ENCODE data around the gene JCHAIN.
"Not testable (repeated sequence)": the region's sequence is repeated elsewhere in the genome, so short reads cannot be mapped to it uniquely, and the experiment has no call there.

JCHAIN gene

DNA sequence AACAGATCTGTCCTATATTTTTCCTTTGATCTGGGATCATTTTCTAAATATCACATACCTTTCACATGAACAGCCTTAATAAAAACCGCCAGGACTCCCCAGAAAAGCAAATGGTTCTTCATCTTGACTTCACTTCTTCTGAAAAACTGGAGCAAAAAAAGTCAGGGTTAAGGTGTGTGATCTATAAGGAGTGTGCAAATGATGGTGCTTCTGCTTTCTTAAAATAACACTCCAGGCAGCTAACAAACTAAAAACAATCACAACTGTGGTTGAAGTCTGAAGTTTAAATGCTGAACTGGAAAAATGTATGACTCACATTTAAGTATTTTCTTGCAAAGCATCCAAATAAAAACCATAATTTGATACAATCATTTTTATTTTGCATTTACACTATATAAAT is at the start of gene JCHAIN:
TSS of gene JCHAIN (minus strand) at position 140 of the 400 bp plus-strand sequence. CDS start at position 122, 18 bp downstream.
- no peak for DNase-seq (ENCODE audit: low spot score)

DNA sequence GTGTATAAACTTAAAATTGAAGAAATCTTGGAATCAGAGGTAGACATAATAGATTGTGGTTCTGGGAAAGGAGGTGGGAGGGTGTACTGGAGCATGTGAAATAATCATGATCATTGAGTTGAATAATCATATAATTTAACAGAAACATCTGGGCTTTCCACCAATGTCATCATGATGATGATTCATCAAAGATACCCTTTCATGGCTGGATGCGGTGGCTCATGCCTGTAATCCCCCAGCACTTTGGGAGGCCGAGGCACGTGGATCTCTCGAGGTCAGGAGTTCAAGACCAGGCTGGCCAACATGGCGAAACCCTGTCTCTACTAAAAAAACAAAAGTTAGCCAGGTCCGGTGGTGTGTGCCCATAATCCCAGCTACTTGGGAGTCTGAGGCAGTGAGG is 48.8 kb upstream of the JCHAIN start:
- DNase-seq (ENCODE audit: low spot score), result no peak

DNA sequence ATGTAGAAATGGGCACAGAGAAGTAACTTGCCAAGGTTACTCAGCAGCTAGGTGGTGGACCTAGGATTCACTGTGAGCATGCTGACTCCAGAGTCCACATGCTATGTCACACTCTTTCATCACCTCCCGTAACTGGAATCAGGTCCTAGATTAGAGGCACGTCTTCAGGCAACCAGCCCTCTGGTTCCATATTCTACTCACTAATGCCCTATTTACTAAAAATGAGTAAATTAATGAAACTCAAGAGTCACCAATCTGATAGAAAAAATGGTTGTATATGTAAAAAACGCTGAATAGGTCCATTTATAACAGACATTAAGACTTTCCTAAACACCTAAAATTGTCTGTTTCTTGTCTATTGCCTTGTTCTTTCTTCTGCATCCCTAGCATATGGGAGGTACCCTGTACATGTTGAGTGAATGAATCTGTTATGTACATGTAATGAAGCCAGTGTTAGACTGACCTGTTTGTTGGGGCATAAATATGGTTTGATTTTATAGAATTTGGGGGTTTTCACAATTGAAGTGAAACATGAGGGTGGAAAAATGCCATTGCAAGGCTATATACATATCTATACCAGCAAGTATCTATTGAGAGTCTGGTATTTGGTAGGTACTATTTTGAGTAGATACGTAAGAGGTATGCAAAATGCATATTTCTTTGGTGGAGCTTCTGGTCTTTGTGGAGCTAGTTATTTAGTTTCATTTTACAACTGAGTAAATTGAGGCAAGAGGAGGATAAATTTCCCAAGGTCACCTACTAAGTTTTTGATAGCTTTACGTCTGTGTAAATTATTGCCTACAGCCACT is 48.0 kb upstream of the JCHAIN start:
- no peak for DNase-seq (ENCODE audit: low spot score)

DNA sequence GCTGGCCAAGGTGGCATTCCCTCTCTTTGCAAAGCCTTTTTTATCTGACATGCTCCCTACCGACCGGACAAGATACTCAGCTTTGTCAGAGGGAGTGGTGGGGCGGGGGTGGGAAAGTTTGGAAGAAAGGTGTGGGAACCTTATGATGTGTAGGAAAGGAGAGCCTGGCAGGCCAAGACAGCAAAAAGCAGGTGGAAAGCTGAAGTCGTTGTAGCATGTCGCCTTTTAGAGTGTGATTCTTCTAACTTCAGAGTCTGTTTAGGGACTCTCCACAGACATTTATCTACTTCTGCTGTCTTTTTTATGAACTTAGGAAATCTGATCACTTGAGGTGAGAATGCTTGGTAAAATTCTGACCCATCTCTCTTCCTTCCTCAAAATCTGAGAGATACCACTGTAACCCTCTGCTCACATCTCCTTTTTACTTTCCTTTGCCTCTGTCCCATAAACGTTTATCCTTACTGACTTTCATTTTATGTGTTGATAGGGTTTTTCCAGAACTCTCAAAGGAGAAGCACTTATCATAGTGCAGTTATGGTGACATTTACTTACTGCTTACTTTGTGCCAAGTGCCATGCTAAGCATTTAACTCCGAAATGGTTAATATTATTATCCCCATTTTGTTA is 47.3 kb upstream of the JCHAIN start:
- DNase-seq (ENCODE audit: low spot score), result no peak

DNA sequence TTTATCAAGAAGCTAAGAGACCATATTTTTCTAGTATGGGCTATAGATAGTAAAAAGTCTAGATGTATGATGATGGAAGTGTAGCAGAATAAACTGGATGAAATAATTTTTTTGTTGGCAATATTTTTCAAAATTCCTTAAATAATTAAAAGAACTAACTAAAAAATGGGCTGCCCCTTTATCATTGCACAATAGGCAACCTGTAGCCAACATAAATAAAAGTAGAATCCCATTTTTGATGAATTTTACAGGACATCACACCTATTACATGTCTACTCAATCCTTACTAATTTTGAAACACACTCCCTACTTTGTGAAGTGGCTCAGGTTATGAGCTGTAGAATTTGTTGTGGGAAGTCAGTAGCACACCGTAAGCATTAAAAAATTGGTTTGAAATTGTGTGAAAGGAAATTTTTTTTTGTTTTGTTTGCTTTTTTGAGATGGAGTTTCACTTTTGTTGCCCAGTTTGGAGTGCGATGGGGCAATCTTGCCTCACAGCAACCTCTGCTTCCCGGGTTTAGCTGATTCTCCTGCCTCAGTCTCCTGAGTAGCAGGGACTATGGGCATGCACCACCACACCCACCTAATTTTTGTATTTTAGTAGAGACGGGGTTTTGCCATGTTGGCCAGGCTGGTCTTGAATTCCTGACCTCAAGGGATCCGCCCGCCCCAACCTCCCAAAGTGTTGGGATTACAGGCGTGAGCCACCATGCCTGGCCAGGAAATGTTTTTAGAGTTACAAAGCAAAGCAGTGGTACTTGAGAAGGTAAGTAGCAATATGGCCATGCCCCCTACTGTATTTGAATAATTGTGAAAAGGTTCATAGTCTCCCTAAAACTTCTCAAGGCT is 46.5 kb upstream of the JCHAIN start:
- no peak for DNase-seq (ENCODE audit: low spot score)

DNA sequence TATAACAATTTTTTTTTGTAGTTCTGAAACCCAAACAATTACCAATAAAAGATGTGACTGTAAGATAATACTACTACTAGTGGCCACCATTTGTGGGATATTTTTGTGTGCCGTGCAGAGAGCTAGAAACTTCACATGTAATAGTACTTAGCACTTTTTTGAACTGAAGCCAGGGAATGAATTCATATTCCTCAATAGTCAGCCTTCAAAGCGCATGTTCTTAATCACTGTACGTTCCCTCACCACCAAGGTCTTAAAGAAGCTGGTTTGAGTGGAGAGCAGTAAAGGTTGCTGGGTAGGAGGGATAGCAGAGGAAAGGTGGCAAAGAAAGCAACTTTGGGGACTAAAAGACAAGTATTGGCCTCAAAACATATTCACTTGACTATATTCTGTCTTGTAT is 45.8 kb upstream of the JCHAIN start:
- DNase-seq (ENCODE audit: low spot score), result no peak

DNA sequence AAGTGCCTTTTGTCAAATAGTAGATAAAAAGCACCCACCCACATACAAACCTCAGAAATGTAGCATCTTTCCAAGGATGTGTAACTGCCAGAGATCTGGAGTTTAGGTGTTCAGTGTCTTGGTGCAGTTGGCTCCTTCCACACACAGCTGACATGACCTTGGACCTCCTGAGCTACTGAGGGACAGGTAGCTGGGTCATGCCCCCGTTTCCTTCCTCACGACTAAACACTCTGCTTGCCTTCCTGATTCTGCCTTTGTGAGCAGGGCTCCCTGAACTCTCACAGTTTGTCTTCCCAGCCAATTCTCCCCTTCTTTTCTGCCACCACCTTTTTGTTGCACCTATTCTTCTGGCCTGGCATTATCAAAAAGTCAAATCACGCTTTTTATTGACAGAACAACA is 45.3 kb upstream of the JCHAIN start:
- DNase-seq (ENCODE audit: low spot score), result no peak

DNA sequence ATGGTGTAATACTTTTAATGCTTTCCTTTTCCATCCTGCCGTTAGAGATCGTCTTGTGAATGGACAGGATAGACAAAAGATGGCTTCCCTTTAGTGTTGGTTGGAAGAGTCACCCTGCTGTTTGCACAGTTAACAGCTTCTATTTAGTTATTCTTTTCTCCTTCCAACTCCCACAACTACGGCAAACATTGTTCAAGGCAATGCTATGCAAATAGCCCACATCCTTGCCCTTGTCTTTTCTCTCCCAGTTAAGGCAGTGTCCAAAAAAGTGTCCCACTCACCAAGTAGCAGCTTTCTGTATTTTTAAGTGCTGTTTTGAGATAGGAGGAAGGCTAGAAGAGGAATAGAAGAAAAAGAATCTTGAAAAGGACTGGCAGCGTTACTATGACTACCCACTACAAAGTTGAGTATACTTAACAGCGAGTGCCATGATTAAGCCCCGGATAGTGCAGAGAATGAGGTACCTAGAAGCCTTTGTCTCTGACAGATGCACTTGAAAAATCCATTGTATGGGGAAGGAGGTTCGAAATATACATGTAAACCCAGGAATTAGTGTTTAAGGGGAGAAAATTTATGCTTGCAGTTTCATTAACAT is 43.4 kb upstream of the JCHAIN start:
- no peak for DNase-seq (ENCODE audit: low spot score)

DNA sequence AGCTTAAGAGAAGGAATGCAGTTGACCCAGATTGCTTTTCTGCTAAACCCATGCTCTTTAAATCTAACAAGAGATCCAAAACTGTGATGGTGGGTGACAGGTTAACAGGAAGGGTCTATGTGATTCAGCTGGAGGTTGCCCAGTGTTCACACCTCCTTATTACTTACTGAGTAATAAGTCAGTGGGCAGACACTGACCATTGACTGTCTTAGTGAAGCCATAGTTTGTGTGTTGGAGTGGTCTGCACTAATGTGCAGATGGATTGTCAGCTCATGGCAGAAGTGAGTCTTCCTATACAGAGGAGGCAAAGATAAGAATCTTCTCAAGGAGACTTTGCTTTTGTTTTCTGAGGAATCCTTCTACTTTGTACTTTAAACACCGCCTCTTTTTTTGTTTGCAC is 40.2 kb upstream of the JCHAIN start:
- no peak for DNase-seq (ENCODE audit: low spot score)

DNA sequence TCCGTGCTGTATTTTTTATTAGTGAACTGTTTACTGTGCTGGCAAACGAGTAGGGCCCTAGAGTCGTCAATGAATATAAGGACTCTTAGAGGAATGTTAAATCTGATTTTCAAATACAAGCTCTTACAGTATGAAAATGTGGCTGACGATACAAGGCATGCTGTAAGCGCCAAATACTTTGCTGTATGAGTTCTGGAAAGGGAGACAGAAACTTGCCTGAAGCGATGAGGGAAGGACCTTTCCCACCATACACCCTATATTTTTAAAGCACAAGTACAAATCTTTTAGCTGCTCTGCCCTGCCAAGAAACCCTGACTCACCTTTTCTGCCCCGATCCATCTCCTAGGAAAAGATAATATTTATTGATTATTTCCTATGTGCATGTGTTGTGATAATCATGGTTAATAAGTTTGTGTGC is 39.7 kb upstream of the JCHAIN start:
- DNase-seq (ENCODE audit: low spot score), result no peak

DNA sequence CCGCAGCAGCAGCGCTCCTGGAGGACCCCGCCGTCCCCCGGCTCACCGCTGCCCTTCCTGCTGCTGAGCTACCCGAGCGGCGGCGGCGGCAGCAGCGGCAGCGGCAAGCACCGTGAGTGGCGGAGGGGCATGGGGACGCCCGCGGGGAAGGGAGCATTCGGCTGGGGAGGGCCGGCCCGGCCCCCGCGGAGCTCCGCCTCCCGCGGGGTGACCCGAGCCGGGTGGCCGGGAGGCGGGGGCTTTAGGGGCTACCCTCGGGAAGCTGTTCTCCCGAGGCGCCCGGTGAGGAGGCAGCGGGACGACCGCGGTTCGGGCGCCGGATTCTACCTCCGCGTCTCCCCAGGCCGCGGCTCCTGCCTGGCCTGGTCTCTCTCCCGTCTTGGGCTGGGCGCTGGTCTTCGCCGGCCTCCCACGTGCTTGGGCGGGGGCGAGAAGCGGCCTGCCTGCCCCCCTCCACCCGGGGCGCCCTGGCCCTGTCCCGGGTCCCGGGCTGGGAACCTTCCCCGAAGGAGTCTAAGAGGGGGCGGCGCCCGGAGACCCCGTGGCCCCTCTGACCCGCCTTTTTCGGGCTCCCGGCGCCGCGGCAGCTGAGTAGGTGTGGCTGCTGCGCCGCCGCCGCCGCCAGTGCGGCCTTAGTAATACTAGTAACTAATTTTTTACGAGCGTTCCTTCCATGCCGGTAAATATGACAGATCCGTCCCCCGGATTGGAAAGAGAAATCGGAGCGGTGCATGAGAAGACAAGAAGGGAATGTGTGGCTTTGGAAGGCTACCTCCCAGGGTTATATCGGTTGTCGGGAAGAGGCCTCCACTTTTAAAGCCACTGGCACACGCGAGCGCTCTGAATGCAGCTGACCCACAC is 39.1 kb upstream of the JCHAIN start:
- DNase-seq (ENCODE audit: low spot score), result peak; percentile 67

DNA sequence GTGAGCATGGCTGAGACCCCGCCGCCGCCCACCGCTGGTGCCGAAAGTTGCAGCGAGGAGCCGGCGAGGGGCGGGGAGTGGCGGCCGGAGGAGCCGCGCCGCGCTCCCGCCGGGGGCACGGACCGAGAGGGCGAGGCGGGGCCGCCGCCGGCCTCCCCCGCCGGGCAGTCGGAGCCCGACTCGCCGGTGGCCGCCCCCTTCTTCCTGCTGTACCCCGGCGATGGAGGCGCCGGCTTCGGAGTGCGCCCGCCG is 38.5 kb upstream of the JCHAIN start:
- no peak for DNase-seq (ENCODE audit: low spot score)

DNA sequence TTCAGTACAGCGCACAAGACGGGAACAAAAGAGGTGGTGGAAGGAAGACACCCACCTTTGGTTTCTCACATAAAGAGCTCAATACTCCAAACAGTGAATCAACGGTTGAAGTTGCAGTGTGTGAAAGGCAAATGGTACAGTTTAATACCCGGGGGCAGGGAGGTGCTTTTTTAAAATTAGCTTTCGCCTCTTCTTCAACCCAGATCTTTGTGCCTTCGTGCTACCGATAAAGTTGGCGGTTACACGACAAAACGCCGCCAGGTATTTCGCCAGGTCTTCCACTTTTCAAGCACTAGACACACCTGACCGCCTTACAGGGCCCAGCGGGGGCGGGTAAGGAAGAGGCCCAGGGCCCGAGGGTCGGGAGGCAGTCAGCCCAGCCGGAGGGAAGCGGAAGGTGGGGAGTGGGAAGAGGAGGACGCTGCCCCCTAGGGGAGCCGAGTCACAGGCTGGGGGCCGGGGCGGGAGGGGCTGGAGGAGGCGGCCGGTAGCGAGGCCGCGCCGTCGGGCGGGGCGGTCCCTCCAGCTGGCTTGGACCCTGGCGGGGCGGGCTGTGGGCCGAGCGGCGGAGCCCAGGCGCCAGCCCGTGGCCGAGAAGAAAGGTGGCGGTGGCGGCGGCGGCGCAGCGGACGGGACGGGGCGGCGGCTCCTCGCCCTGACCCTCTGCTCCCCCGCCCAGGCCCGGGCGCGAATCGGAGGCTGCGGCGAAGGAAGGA is 38.1 kb upstream of the JCHAIN start:
- DNase-seq (ENCODE audit: low spot score), result peak; percentile 77

DNA sequence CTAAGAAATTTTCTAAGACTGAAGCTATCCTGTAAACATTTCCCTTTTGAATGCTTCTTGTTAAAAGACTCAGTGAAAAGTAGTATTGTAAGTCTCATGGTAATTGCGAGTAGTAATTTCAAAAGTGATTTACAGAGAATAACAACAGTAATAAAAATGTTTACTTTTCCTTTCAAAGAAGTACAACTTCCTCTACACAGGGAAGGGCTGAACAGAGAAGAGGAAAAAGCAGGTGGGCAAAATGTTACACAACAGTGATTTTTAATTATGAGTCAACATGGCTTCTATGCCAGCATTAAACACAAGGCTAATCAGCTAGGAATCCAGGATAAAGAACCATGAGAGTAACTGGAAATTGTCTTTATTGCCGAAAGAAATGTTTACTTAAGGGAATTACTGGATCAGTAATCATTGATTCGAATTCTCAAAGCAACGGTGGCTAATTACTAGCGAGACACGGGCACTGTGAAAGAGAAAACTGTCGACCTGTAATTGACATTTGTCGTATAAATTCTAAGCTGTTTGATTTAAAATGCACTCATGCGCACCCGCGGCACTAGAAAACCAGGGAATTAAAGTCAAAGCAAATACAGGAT is 37.4 kb upstream of the JCHAIN start:
- no peak for DNase-seq (ENCODE audit: low spot score)

DNA sequence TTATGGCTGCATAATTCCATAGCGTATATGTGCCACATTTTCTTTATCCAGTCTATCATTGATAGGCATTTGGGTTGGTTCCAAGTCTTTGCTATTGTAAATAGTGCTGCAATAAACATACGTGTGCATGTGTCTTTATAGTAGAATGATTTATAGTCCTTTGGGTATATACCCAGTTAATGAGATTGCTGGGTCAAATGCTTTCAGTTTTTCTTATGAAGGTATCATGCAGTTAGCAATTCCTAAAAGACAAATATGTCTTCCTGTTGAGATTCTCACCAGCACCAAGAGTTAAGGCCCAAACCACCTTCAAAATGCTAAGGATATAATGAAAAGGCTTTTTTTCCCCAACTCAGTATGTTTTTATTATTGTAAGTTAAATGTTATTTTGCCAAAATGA is 36.3 kb upstream of the JCHAIN start:
- not testable (repeated sequence) for DNase-seq (ENCODE audit: low spot score)

DNA sequence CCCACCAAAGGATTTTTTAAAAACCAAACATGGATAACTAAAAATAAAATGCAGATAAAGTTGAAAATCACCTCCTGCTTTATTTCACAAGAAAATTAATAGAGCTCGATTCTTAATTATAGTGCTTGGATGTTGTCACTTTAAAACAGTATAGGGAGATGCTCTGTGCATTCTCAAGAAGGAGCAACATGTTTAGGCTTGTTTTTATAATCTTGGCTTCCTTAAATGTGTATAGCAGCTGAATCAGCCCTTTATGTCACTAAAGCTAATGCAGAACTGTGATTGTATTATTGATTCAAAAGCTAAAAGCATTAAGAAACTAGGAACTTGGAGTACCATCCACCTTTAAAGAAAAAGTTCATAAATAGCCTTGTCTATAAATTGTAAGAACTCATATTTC is 35.0 kb upstream of the JCHAIN start:
- DNase-seq (ENCODE audit: low spot score), result no peak

DNA sequence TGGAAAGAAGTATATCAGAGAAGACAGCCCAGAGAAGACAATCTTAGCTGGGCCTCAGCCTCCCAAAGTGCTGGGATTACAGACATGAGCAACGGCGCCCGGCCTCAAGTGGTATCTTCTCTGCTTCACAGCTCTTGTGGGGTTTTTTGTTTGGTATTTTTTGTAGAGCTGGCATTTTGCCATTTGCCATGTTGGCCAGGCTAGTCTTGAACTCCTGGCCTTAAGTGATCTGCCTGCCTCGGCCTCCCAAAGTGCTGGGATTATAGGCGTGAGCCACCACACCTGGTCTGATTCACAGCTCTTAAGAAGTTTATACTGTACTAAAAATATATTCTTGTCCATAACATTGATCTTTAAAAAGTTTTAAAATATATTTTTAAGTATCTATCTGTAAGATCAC is 34.4 kb upstream of the JCHAIN start:
- DNase-seq (ENCODE audit: low spot score), result no peak

DNA sequence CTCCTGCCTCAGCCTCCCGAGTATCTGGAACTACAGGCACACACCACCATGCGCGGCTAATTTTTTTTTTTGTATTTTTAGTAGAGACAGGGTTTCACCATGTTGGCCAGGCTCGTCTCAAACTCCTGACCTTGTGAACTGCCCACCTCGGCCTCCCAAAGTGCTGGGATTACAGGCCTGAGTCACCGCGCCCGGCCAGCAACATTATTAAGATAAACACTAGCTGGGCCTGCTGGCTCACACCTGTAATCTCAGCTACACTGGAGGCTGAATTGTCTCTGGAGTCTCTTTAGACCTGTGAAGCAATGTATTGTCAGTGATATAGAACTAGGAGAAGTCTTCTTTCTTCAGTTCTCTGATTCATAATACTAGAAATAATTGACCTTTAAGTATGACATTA is 32.1 kb upstream of the JCHAIN start:
- DNase-seq (ENCODE audit: low spot score), result not testable (repeated sequence)

DNA sequence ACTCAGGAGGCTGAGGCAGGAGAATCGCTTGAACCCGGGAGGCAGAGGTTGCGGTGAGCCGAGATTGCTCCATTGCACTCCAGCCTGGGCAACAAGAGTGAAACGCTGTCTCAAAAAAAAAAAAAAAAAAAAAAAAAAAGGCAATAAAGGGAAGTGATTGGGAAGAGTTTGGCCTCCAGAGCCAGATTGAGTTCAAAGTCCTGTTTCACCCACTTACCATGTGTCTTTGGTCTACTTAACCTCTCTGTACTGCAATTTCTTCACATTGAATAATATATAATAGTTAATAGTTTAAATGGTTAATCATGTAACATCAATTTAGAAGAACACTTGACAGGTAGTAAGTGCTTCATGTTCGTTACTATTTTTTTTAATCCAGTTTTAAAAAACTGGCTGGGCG is 28.3 kb upstream of the JCHAIN start:
- DNase-seq (ENCODE audit: low spot score), result not testable (repeated sequence)

DNA sequence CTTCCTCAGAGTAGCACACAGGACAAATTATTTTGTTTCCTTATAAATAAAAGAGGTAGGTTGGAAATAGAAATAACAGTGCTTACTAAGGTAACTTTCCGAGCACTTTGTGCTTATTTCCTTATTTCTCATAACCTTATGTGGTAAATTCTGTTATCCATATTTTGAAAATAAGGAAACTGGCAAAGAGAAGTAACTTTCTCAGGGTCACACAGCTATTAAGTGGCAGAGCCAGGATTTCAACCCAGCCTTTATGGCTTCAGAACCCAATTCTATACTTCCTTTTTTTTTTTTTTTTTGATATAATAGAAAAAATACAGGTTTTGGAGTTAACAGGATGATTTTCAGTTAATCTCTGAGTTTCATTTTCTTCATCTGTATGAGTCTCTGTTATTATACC is 25.4 kb upstream of the JCHAIN start:
- no peak for DNase-seq (ENCODE audit: low spot score)

DNA sequence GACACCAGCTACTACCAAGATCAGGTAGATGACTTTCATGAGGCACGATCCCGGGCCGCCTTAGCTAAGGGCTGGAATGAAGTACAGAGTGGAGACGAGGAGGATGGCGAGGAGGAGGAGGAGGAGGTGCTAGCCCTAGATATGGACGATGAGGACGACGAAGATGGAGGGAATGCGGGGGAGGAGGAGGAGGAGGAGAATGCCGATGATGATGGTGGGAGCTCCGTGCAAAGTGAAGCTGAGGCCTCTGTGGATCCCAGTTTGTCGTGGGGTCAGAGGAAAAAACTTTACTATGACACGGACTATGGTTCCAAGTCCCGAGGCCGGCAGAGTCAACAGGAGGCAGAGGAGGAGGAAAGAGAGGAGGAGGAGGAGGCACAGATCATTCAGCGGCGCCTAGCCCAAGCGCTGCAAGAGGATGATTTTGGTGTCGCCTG is 22.5 kb upstream of the JCHAIN start:
- DNase-seq (ENCODE audit: low spot score), result no peak
